Muscle of arm (tissue), 12 donors: ENCODE measurements around the gene NEURL3. TPM values are rescaled to one million over a fixed set of nuclear protein-coding genes. Genes with fewer than 3 reads are reported as not detected.
"Not testable (repeated sequence)": the region's sequence is repeated elsewhere in the genome, so short reads cannot be mapped to it uniquely, and the experiment has no call there.

Experiments used
- DNase-seq: peaks from one replicate; pipeline ENCODE4 v3.0.0-alpha.2; 2013
- polyA plus RNA-seq, 12 donors: library from polyadenylated mRNA; unstranded; fragments of 120-200 nt; gene quantifications; one replicate each; pipeline ENCODE4 v1.2.1, GENCODE V29; 2013; ENCODE audit not compliant: insufficient read length in 12 of 12

The NEURL3 gene
- polyA plus RNA-seq, 12 donors: 0.09 to 0.56 (median 0.31) TPM; not detected in 5

DNA sequence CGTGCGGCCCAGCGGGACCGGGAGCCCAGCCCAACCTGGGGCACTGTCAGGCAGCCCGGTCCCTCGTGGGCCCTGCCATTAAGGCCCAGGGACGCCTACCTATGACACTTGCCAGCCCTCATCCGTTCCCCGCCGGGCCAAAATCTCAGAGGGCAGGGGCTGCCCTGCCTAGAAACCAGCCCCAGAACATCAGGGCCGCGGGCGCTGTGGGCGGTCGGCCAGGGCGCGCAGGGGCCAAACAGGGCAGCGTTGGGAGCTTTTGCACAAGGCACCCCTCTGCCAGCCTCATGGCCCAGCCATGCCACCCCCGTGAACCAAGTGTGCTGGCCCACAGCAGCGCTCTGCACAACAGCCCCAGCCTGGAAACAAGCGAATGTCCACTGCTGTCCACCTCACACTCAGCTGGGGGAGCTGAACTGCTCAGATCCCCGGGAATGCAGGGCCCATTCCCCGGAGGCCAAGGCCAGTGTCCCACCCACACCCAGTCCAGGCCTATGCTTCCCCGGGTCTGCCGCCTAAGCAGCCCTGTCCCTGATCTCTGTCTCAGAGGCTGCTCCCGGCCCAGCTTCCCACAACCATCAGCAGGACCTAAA is 3.5 kb upstream of the NEURL3 start:
- no peak for DNase-seq

DNA sequence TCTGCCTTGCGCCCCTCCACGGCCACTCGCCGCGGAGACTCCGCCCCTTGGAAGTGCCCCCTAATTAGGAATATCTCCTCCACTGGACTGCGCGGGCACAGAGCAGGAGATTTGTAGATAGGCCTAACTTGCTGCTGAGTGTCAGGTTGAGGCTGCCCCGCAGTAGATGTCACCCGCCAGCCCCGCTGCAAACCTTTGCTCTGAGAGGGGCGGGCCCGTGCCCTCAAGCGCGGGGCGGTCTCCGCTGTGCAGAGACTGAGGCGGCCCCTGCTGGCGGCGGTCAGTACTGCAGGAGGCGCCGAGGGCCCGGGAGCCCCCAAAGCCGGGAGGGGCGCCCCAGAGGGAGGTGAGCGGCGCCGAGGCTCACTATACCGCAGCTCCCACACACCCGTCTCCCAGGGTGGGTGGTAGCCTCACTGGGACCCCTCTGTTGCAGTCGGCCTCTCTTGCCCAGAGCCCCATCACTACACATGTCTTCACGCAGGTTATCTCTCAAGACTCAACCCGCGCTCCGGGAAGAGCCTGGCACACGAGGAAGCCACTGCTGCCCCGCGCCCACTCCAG is 2.9 kb upstream of the NEURL3 start:
- no peak for DNase-seq

DNA sequence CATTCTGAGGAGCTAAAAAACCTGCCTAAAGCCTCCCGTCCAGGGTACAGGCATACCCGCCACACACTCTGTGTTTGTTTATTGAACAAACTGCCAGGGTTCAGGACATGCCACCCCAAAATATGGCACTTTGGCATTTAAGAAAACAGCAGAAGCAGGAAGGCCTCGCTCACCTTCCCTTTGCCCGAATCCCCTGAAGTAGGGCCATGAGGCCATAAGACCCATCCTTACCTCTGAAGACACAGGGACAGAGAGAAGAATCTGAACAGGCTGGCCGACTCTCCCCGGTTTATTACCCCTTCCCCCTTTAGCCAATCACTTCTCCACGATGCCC is 1.7 kb upstream of the NEURL3 start:
- no peak for DNase-seq

DNA sequence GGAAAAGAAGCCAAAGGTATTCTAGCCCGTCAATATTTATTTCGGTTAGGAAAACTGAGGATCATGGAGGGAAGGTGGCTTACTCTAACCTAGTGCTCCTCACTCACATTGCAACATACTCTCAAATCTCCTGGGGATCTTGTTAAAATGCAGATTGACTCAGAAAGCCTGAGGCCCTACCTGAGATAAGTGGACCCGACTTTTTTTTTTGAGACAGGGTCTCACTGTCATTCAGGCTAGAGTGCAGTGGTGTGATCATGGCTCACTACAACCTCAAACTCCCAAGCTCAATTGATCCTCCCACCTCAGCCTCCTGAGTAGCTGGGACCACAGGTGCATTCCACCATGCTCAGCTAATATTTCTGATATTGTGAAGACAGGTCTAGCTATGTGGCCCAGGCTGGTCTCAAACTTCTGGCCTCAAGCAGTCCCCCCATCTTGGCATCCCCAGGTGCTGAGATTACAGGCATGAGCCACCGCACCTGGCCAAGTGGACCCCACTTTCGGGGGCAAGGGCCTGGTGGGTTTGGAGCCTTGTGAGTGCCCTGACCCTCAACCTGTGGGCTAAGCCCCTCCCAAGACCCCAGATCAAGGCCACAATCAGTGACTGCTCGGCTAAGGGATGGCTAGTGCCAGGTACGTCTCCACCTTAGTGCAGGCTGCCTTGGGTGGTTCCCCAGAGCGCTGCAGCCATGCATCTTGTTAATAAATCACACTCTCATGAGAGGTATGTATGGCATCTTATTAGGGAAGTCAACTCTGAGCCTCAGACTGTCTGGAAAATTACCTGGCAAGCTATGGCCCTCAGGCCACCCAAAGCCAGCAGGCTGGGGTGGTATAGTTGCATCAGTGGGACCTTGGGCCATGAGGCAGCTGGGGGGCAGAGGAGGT is 1.1 kb upstream of the NEURL3 start:
- no peak for DNase-seq

DNA sequence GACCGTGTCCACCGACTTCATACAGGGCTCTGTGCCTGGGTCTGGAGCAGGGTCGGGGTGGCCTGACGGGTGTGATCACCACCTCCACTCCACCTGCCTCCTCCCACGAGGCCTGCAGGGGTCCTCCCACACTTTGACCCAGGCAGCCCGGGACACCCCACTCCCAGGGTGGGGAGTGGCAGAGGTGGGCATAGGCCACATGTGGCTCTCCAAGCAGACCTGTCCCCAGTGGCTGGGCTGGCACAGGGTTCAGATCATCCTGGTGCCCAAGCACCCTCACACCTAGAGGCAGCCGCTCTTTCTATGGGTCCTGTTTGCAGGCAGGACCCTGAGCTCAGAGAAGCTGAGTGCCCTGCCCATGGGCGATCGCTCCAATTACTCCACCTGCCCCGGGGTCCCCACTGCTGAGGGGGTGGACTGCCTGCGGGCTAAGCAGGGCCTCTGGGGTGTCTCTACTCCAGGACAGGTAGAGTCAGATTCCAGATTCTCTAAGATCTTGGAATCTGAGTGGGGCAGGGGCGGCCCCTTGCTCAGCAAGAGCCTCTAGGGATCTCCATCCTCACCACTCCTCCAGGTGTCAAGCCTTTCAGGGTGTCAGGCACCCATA is 1.4 kb downstream of the NEURL3 start:
- no peak for DNase-seq

DNA sequence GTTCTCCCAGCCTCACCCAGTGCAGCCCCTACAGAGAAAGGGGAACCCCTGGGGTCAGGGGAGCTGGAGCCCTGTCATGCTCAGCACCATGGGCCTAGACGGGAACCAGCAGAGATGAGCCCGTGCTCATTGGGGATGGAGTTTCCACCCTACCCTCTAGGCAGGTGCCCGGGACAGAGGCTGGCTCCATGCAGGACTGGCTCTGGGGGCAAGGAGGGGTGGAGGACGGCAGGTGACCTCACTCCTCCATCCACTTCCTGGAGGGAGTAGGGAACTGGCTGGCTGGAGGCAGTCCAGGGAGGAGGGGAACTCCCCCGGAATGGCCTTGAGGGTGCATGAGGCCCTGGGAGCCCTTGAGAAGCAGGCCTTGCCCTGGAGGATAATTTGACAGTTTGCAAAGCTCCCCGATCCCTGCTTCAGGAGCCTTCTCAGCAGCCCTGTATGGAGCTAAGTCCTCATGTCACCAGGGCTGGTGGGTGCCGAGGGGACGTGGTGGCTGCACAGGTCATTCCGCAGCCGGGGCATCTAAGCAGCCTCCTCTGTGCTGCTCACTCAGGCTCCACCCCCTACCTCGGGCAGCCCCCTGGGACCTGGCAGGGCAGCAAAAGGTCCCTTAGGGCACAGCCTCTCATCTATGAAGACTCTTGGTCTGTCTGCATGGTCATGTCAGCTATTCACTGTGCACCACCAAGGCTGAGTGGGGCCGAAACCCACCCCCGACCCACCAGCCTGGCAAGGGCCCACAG is 2.1 kb downstream of the NEURL3 start:
- DNase-seq: no peak

DNA sequence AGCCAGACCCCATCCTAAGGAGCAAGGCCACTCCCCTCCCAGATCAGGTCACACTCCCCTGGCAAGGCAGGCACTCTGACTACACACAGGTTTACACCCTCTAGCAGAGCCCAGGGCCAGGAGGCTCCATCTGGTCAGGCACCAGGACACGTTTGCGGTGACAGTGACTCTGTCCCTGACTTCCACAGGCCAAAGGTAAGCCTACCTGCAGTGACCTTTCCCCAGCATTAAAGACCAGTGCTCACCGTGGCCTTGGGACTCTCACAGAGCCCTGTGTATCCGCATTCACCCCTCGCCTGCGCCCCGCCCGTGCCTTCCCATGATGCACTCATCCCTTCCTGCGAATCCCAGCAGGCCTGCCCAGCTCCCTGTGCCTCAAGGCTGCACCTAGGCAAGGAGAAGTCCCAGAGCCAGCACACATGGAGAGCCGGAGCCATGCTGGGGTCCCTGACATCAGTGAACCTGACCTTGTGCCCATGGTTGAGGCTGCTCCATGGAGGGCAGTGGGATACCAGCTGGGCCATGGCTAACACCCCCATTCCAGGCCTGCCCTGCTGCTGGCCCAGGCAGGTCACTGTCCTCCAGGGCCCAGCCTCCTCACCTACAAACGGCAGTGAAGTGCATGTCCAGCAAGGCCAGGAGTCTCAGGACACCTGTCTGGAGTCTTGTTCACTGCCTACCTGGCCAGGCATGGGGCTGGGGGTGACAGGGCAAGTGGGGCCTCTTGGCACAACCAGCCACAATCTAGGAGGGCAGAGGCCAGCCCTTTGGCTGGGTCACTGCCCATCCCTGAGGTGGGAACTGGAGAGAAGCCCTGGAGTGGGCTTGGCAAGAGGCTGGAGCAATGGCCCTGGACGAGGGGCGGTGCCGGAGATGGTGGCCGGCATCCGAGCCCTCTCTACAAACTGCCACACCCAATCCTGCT is 3.0 kb downstream of the NEURL3 start:
- DNase-seq: no peak

DNA sequence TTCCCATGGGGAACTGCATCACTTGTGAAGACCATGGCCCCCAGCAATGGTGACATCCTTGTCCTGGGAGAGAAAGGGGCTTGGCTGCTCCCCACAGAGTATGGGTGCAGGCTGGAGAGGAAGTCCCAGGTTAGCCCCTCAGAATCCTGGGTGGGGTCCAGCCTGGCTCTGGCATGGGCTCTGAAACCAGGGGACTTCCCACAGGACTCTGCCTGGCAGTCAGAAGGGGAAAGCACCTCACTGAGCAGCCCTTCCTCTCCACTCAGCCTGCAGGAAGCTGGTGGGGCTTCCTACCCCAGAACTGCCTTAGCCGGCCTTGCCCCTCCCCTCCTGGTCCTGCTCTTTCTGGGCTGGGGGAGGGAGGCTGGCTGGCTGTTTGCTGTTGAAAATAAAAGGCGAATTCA is 3.7 kb downstream of the NEURL3 start:
- no peak for DNase-seq

DNA sequence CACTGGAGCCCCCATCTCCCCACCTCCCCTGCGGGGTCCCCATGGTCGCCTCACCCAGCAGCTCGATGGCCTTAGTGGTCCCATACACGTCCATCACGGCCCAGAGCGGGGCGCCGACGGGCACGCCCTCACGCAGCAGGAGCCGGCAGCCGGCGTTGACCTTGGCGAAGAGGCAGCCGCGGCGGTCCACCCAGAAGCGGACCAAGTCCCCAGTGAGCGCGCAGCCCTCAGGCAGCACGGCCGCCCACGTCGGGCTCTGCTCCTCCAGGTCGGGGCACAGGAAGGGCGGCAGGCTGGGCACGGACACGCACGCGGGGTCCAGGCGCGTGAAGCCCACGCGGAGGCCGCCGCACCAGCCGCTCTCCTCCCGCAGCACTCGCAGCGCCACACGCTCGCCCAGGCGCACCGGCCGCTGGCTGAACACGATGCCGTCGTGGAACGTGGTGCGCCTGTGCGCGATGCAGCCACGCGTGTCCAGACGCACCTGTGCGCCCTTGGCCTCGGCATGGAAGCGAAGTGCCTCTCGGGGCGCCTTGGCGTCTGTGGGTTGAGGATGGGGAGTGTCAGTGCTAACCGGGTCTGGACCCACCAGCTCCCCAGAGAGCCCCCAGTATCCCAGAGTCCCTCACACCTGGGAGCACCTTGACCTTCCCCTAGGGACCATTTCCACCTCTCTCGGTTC is 4.6 kb downstream of the NEURL3 start:
- no peak for DNase-seq

DNA sequence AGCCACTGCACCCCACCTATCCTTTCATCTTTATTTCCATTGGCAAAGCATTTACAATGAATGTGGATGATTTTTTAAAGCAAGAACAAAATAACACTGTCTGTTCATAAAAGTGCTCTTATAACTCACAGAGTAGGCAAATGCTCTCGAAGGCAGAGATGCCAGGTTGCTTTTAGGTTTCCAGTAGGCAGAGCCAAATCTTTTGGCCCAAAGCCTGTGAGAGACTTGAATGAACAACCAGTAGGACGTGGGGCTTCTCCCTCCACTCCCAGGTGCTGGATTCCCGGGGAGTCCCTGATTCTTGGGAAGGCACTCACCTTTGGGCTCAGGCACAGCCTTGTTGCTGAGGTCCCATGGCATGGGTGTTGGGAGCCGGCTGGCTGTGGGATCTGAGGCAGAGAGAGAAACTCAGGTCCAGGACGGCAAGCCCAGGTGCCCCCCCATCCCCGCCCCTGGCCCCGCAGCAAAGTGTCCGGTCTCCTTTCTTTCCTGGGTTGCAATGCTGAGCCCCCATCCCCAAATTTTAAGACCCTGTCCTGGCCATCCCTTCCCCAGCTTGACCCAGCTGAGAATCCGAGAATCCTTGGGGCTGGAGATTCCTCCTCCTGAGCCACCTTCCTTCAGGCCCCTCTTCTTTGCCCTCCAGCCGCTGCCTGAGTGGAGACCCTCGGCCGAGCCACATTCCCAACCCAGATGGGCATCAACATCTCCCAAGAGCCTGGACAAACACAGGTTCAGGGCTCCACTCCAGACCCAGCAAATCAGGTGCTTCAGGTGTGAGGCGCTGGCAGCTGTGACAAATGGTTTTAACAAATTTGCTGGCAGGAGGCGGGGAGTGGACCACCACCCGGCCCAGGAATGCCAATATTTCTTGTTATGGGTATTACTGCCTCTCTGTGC is 5.8 kb downstream of the NEURL3 start:
- no peak for DNase-seq

DNA sequence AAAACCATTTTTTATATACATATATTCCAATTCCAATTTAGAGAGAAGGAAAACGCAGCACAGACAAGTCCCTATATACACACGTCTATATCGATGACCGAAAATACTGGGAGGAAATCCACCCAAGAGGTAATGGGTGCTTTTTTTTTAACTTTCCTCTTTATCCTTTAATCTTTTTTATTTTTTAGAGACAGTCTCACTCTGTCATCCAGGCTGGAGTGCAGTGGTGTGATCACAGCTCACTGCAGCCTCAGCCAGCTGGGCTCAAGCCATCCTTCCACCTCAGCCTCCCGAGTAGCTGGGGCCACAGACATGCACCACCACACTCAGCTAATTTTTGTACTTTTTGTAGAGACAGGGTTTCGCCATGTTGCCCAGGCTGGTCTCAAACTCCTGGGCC is 6.5 kb downstream of the NEURL3 start:
- DNase-seq: not testable (repeated sequence)

DNA sequence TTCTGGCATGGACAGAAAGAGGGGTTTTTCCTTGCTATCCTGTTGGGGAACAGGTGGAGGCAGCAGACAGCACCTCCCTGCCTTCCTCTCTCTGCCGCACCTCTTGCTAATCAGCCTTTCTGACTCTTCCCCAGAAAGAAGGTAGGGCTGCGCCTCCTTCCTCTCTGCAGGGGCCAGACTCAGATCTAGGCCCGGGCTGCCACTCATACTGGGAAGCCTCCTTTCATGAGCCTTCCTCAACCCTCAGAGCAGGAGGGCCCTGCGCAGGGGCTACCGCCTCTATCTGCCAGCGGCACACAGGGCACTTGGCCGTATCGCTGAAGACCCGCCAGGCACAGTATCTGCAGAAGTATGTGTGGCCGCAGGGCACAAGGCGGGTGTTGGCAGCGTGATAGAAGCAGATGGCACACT is 7.1 kb downstream of the NEURL3 start:
- DNase-seq: no peak

DNA sequence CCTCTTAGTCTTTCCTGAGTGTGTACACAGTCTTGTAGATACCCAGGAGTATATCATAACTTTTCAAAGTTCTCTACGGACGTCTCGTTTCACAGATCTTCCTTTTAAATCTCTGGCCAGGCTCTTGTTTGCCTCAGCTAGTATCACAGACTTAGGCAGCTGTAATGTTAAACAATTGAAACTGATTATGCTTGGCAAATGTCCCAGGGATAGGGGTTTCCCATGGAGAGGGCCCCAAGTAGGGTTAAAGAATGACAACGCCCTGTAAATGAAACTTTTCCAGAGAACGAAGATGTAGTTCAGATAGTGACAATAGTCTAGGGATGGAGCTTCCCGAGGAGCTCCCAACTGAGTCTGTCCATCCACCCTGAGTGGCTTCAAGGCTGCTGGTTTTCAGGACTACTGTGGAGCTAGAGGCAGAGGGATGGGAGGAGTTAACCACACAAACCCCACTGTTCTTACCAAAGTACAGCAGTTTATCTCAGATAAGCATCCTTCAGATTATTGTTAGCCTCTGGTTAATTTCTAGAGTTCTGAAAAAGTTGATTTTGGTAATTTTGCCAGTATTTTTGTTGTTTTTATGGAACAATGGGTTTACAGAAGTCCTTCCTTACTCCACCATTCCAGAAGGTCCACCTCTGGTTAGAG is 9.1 kb downstream of the NEURL3 start:
- no peak for DNase-seq

DNA sequence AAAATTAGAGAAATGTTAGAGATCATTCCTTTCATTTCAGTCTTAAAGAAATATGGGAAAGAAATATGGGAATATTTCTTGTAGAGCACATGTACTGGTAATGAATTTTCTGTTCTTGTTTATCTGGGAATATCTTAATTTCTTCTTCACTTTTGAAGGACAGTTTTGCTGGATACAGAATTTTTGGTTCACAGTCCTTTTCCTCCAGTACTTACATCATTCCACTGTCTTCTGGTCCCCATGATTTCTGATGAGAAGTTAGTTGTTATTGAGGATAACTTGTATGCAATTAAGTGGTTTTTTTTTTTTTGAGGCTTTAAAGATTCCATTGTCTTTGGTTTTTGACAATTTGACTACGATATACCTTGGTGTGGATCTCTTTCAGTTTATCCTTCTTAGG is 11.0 kb downstream of the NEURL3 start:
- DNase-seq: no peak

DNA sequence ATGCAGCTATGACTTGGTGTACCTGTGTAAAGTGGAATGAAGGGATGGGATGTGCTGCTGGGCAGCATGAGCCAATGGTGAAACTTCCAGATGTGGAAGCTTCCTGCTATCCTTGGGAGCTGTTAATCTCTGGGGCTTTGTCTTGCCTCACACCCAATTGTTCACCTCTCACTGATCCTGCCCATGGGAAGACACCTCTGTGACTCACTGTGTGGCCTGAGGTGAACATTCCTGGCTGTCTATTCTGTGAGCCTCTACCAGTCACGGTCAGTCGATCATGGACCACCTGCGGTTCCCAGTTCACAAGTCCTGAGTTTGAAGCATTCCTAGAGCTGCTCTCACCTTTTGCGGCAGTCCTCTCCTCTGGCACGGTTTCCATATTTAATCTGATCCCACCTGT is 12.1 kb downstream of the NEURL3 start:
- DNase-seq: no peak

DNA sequence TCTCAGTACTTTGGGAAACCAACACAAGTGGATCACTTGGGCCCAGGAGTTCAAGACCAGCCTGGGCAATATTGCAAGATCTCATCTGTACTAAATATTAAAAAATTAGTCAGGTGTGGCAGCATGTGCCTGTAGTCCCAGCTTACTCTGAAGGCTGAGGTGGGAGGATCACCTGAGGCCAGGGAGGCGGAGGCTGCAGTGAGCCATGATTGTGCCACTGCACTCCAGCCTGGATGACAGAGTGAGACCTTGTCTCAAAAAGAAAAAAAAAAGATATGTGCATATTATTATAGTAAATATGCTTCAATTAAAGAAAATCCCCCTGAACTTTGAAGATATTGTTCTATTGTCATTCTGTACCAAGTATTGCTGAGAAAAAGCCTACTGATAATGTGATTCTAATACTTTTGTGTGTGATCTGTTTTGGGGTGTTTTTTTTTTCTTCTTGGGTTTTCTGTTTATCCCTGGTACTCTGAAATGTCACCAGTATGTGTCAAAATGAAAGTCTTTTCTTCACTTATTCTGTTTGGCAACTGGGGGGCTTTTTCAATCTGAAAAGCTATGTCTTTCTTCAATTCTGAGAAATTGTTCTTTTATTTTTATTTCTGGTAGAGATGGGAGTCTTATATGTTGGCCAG is 13.2 kb downstream of the NEURL3 start:
- no peak for DNase-seq

DNA sequence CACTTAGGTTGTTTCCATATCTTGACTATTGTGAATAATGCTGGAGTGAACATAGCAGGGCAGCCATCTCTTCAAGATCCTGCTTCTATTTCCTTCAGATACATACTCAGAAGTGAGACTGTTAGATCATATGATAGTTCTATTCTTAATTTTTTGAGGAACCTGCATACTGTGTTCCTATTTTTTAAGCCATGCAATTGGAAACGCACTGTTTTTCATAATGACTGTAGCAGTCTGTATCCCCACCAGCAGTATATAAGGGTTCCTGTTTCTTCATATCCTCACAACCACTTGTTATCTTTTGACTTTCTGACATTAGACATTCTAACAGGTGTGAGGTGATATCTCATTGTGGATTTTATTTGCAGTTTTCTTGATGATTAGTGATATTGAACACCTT is 15.5 kb downstream of the NEURL3 start:
- DNase-seq: no peak

DNA sequence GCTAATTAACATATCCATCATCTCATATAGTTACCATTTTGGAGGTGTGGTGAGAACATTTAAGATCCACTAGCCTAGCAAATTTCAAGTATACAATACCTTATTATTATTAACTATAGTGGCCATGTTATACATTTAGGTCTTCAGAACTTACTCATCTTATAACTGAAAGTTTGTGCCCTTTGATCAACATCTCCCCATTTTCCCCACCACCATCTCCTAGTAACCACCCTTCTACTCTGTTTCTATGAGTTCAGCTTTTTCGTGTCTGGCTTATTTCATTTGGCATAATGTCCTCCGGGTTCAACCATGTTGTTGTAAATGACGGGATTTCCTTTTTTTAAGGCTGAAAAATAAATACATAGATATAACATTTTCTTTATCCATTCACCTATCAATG is 15.9 kb downstream of the NEURL3 start:
- DNase-seq: no peak
